HepG2 (cell line): ENCODE results near the gene DNMT1. TPM values are rescaled to one million over a fixed set of nuclear protein-coding genes. Genes with fewer than 3 reads are reported as not detected.

ENCODE experiments used
- ATAC-seq: fragments of 200-7000 bp; cut with Tn5 transposase; 3 replicates; pipeline ENCODE4 v1.9.1; 2020; ENCODE audit warnings: mild to moderate bottlenecking, moderate library complexity
- BruUV-seq: library from RNA; stranded (reverse); fragments of 400-500 nt; replicated peaks from 2 replicates; lab custom pipeline; 2021; lab: Mats Ljungman, UMichigan
- CTCF ChIA-PET: fragments of 300-600 bp; formaldehyde crosslinking; extraction: SDS; loops from one replicate; lab custom pipeline; 2021; ENCODE audit warnings: low total read pairs, inconsistent platforms, low intra/inter-chr PET ratio; lab: Yijun Ruan, JAX
- POLR2A ChIA-PET: fragments of 350-600 bp; sonication (Branson Sonifier 250); formaldehyde crosslinking; loops from one replicate; lab custom pipeline; 2020; ENCODE audit warnings: antibody characterized with exemption, inconsistent platforms; lab: Yijun Ruan, JAX
- DNase-seq: peaks from one replicate; pipeline ENCODE4 v3.0.0-alpha.2; 2015; ENCODE audit warnings: low spot score
- FAIRE-seq: peaks from 3 replicates; lab custom pipeline; 2011; peaks lifted over from hg19 to GRCh38; lab: Jason Lieb, UNC
- H2AFZ ChIP-seq: one replicate; pipeline ENCODE4 v1.6.1; 2011; ENCODE audit warnings: low read length, inconsistent platforms
- H3K27ac ChIP-seq: fragments of 300-600 bp; 3 replicates; pipeline ENCODE4 v1.8.0; 2011; ENCODE audit warnings: mixed run types, mild to moderate bottlenecking, mixed read lengths, low read length, inconsistent platforms; ENCODE audit not compliant: insufficient read depth; ENCODE audit errors: extremely low read length
- H3K27me3 ChIP-seq, 2 experiments: fragments of 200-600 bp in 1 of 2; 2 replicates in 1 of 2; 3 replicates in 1 of 2; pipeline versions ENCODE4 v1.6.0 to v1.8.0; 2011; ENCODE audit warnings: low read length in 2 of 2, mild to moderate bottlenecking in 2 of 2, moderate library complexity in 2 of 2, inconsistent platforms in 1 of 2; ENCODE audit not compliant: insufficient read depth in 2 of 2, control insufficient read depth in 1 of 2
- H3K36me3 ChIP-seq, 2 experiments: fragments of 200-600 bp in 1 of 2; replicated peaks in 1 of 2; 2 replicates in 1 of 2; 3 replicates in 1 of 2; pipeline versions ENCODE4 v1.5.1 to v1.8.0; 2011; ENCODE audit warnings: low read length in 2 of 2, inconsistent platforms in 1 of 2; ENCODE audit not compliant: insufficient read depth in 2 of 2, control insufficient read depth in 1 of 2
- H3K4me1 ChIP-seq: 2 replicates; pipeline ENCODE4 v1.5.1; 2012; ENCODE audit warnings: low read length, inconsistent platforms; ENCODE audit not compliant: insufficient read depth
- H3K4me2 ChIP-seq: 2 replicates; pipeline ENCODE4 v1.6.0; 2011; ENCODE audit warnings: low read depth, low read length, inconsistent platforms
- H3K4me3 ChIP-seq, 3 experiments: fragments of 200-600 bp in 1 of 3; sonication (generic), shearing (Covaris generic) in 1 of 3; replicated peaks in 1 of 3; 2 replicates each; pipeline ENCODE4 v1.5.1; 2011 to 2016; ENCODE audit warnings: low read length in 3 of 3, inconsistent platforms in 2 of 3, low read depth in 2 of 3, mild to moderate bottlenecking in 2 of 3, control low read depth in 1 of 3, mixed read lengths in 1 of 3; ENCODE audit not compliant: insufficient read depth in 1 of 3
- H3K79me2 ChIP-seq: one replicate; pipeline ENCODE4 v1.6.1; 2011; ENCODE audit warnings: low read length, inconsistent platforms; ENCODE audit not compliant: insufficient read depth
- H3K9ac ChIP-seq: 2 replicates; pipeline ENCODE4 v1.6.0; 2011; ENCODE audit warnings: mild to moderate bottlenecking, low read depth, low read length, inconsistent platforms; ENCODE audit not compliant: insufficient read depth
- H3K9me3 ChIP-seq: 2 replicates; pipeline ENCODE4 v1.5.1; 2012; ENCODE audit warnings: mild to moderate bottlenecking, low read length
- H4K20me1 ChIP-seq: 2 replicates; pipeline ENCODE4 v1.6.0; 2011; ENCODE audit warnings: inconsistent platforms, mild to moderate bottlenecking, low read length, moderate library complexity; ENCODE audit not compliant: insufficient read depth
- AGO2 ChIP-seq: fragments of 200-400 bp; formaldehyde crosslinking; optimal IDR thresholded peaks from 2 replicates; pipeline ENCODE3; 2017; ENCODE audit warnings: mild to moderate bottlenecking, low read depth, low read length, moderate library complexity
- KLF6 ChIP-seq: IDR thresholded peaks from 2 replicates; pipeline ENCODE4 v1.8.0; 2016; ENCODE audit warnings: missing biosample characterization, missing genetic modification reagents
- ZNF44 ChIP-seq: sonication (generic); formaldehyde crosslinking; IDR thresholded peaks from 2 replicates; pipeline ENCODE4 v1.5.1; 2020; ENCODE audit warnings: mild to moderate bottlenecking, missing genetic modification reagents
- WGBS: methylation state at CpG from one replicate; pipeline ENCODE4 v1.1.6; 2017; ENCODE audit warnings: low lambda C conversion rate; 5-methylcytosine and 5-hydroxymethylcytosine counted together
- in situ Hi-C: cut with HindIII; loops from 2 replicates; pipeline ENCODE4 v1.10.0; 2017; ENCODE audit warnings: low pct_unique_long_range_greater_than_20kb; ENCODE audit not compliant: extremely low pct_ligation_motif_present
- intact Hi-C: fragments of 100-400 bp; cut with micrococcal nuclease; formaldehyde crosslinking; loops from one replicate; pipeline ENCODE4 v1.10.0; 2022; ENCODE audit not compliant: unreplicated experiment
- polyA plus RNA-seq, 8 experiments: library from polyadenylated mRNA; depleted of rRNA in 3 of 8; stranded (reverse) in 7 of 8; unstranded in 1 of 8; fragments of >200 nt; fragmentation: Illumina TruSeq in 4 of 8; extraction: Trizol in 4 of 8; gene quantifications; 2 replicates each; pipeline versions ENCODE4 v1.2.1 to v1.2.3, GENCODE V29; 2011 to 2016; ENCODE audit warnings: low read depth in 4 of 8, missing spikeins in 1 of 8, mixed read lengths in 1 of 8; ENCODE audit not compliant: insufficient read depth in 1 of 8
- total RNA-seq, 5 experiments: library from RNA; depleted of rRNA; stranded (reverse); fragments of >200 nt; fragmentation: Illumina TruSeq; extraction: Trizol; gene quantifications; 2 replicates each; pipeline ENCODE4 v1.2.3, GENCODE V29; 2016; ENCODE audit warnings: low read depth in 1 of 5

The DNMT1 gene
- total and polyA plus RNA-seq, 2 of the 13 experiments (the other 11 are each of a cell fraction or from before 2014, with no cell fraction given) = 31.2 to 91.1 TPM

- ChIA-PET POLR2A (no interaction called here), CTCF (no interaction called here)
- WGBS = 93% methylated on average over 8 of the region's 38 CpGs
- Histone ChIP-seq H3K4me2 (no peak overlapping the region), H3K27me3 (no peaks in the 10 kb centered on the region), H4K20me1 (no peaks in the 10 kb centered on the region), H3K27ac (no peak overlapping the region), H3K4me3 (no peak overlapping the region), H3K79me2 (no peaks in the 10 kb centered on the region), H3K9me3 (no peaks in the 10 kb centered on the region), H3K36me3 (peaks cover 42 to 79% of the 10 kb centered on the region in 2 experiments), H3K9ac (no peak overlapping the region), H2AFZ (no peak overlapping the region), H3K4me1 (no peaks in the 10 kb centered on the region)
- BruUV-seq = no TSS peak
- peak; percentile 32 for TF ChIP-seq AGO2
- TF ChIP-seq KLF6 (CRISPR knock-in tag) = no peak
- FAIRE-seq (no peak), DNase-seq (no peak), ATAC-seq (no peak)
- in situ Hi-C loops = no loop called here
- intact Hi-C loops = no loop called here
Measured at GRCh38 chr19:10137751-10138682, 56.7 kb downstream of the DNMT1 start.

- H3K27me3 ChIP-seq = no peaks in the 10 kb centered on the region
- WGBS = 98% methylated on average over 8 of the region's 14 CpGs
- no peak overlapping the region for H2AFZ ChIP-seq
- H4K20me1 ChIP-seq = no peaks in the 10 kb centered on the region
- TF ChIP-seq ZNF44 = no peak
- TF ChIP-seq, all 625 proteins: peak for 0
- peaks cover 44 to 75% of the 10 kb centered on the region in 2 experiments for H3K36me3 ChIP-seq
- H3K4me2 ChIP-seq = no peak overlapping the region
- intact Hi-C loops = no loop called here
- no peaks in the 10 kb centered on the region for H3K9me3 ChIP-seq
- no peak for DNase-seq
- H3K4me3 ChIP-seq = no peak overlapping the region
- FAIRE-seq = no peak
- CTCF ChIA-PET = no interaction called here
- H3K27ac ChIP-seq = no peak overlapping the region
- in situ Hi-C loops = no loop called here
- POLR2A ChIA-PET = no interaction called here
- no peaks in the 10 kb centered on the region for H3K4me1 ChIP-seq
- no peak overlapping the region for H3K9ac ChIP-seq
- H3K79me2 ChIP-seq = no peaks in the 10 kb centered on the region
- BruUV-seq = no TSS peak
- ATAC-seq = no peak
Measured at GRCh38 chr19:10136936-10137335, 57.8 kb downstream of the DNMT1 start.
